Loucy (cell line): ENCODE measurements around the gene TMEM147.

Experiments used
- H2AFZ ChIP-seq: fragments of 200-600 bp; sonication (generic); 2 replicates; pipeline ENCODE4 v1.6.0; 2016; ENCODE audit warnings: antibody characterized with exemption, mild to moderate bottlenecking, low read length, moderate library complexity
- H3F3A ChIP-seq: fragments of 200-600 bp; 2 replicates; pipeline ENCODE4 v1.6.0; 2016; ENCODE audit warnings: antibody characterized with exemption, low read depth, mild to moderate bottlenecking
- H3K27me3 ChIP-seq: fragments of 200-600 bp; sonication (generic); 2 replicates; pipeline ENCODE4 v1.6.1; 2014; ENCODE audit warnings: low read length, mild to moderate bottlenecking; ENCODE audit not compliant: insufficient read depth, poor library complexity, severe bottlenecking
- H3K36me3 ChIP-seq: fragments of 200-600 bp; sonication (generic); 2 replicates; pipeline ENCODE4 v1.6.1; 2016; ENCODE audit warnings: low read length; ENCODE audit not compliant: insufficient read depth
- H3K4me1 ChIP-seq: fragments of 200-600 bp; sonication (generic); 2 replicates; pipeline ENCODE4 v1.5.1; 2014; ENCODE audit warnings: low read length, mild to moderate bottlenecking; ENCODE audit not compliant: insufficient read depth, poor library complexity, severe bottlenecking
- H3K4me2 ChIP-seq: fragments of 200-600 bp; sonication (generic); 2 replicates; pipeline ENCODE4 v1.6.0; 2014; ENCODE audit warnings: antibody characterized with exemption, low read length, low read depth, mild to moderate bottlenecking; ENCODE audit not compliant: poor library complexity, severe bottlenecking
- H3K4me3 ChIP-seq: fragments of 200-600 bp; sonication (generic); 2 replicates; pipeline ENCODE4 v1.5.1; 2014; ENCODE audit warnings: low read length, mild to moderate bottlenecking, mixed read lengths; ENCODE audit not compliant: poor library complexity, severe bottlenecking
- H3K79me2 ChIP-seq: fragments of 200-600 bp; sonication (generic); 2 replicates; pipeline ENCODE4 v1.6.1; 2014; ENCODE audit warnings: low read length; ENCODE audit not compliant: insufficient read depth
- H3K9ac ChIP-seq: fragments of 200-600 bp; sonication (generic); 2 replicates; pipeline ENCODE4 v1.6.0; 2014; ENCODE audit warnings: mild to moderate bottlenecking, low read depth, low read length, moderate library complexity; ENCODE audit not compliant: poor library complexity, severe bottlenecking
- H3K9me2 ChIP-seq: fragments of 200-600 bp; sonication (generic); replicated peaks from 2 replicates; pipeline ENCODE4 v1.6.1; 2016; ENCODE audit warnings: low read depth, low read length, mixed read lengths
- H3K9me3 ChIP-seq: fragments of 200-600 bp; sonication (generic); 2 replicates; pipeline ENCODE4 v1.6.1; 2014; ENCODE audit warnings: mild to moderate bottlenecking, antibody characterized with exemption, low read length, low read depth; ENCODE audit not compliant: insufficient read depth
- H4K20me1 ChIP-seq: fragments of 200-600 bp; sonication (generic); 2 replicates; pipeline ENCODE4 v1.6.0; 2014; ENCODE audit warnings: antibody characterized with exemption, low read length, mild to moderate bottlenecking; ENCODE audit not compliant: insufficient read depth, poor library complexity, severe bottlenecking
- EZH2phosphoT487 ChIP-seq: fragments of 200-600 bp; IDR thresholded peaks from 2 replicates; pipeline ENCODE4 v1.6.1; 2018; ENCODE audit warnings: antibody characterized with exemption, mild to moderate bottlenecking, moderate library complexity, borderline replicate concordance
- TF ChIP-seq, protein P1 (sequence below): fragments of 200-600 bp; sonication (generic); conservative IDR thresholded peaks from 2 replicates; pipeline ENCODE4 v1.5.1; 2014; ENCODE audit warnings: mild to moderate bottlenecking, antibody characterized with exemption, low read length

The TMEM147 gene

GRCh38 chr19:35531291-35531690 is 14.1 kb upstream of the TMEM147 start:
- no peak overlapping the region for H3K4me3 ChIP-seq
- no peaks in the 10 kb centered on the region for H3K27me3 ChIP-seq
- H3F3A ChIP-seq, result no peaks in the 10 kb centered on the region
- no peak overlapping the region for H2AFZ ChIP-seq
- H3K9me2 ChIP-seq, result no peaks in the 10 kb centered on the region
- H3K4me1 ChIP-seq, result no peaks in the 10 kb centered on the region
- H3K36me3 ChIP-seq, result no peaks in the 10 kb centered on the region
- H3K9me3 ChIP-seq, result no peaks in the 10 kb centered on the region
- no peak overlapping the region for H3K9ac ChIP-seq
- H3K4me2 ChIP-seq, result no peak overlapping the region
- H4K20me1 ChIP-seq, result no peaks in the 10 kb centered on the region
- TF ChIP-seq EZH2phosphoT487, result no peak
- TF ChIP-seq, protein P1, sequence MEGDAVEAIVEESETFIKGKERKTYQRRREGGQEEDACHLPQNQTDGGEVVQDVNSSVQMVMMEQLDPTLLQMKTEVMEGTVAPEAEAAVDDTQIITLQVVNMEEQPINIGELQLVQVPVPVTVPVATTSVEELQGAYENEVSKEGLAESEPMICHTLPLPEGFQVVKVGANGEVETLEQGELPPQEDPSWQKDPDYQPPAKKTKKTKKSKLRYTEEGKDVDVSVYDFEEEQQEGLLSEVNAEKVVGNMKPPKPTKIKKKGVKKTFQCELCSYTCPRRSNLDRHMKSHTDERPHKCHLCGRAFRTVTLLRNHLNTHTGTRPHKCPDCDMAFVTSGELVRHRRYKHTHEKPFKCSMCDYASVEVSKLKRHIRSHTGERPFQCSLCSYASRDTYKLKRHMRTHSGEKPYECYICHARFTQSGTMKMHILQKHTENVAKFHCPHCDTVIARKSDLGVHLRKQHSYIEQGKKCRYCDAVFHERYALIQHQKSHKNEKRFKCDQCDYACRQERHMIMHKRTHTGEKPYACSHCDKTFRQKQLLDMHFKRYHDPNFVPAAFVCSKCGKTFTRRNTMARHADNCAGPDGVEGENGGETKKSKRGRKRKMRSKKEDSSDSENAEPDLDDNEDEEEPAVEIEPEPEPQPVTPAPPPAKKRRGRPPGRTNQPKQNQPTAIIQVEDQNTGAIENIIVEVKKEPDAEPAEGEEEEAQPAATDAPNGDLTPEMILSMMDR, result no peak
- no peaks in the 10 kb centered on the region for H3K79me2 ChIP-seq

GRCh38 chr19:35533201-35533821 is 12.1 kb upstream of the TMEM147 start, which contains the start of gene GAPDHS:
GAPDHS (plus strand) TSS chr19:35533456; CDS start chr19:35533528, 72 bp downstream.
- Histone ChIP-seq H4K20me1 (no peaks in the 10 kb centered on the region), H3K79me2 (no peaks in the 10 kb centered on the region), H3K9me2 (no peaks in the 10 kb centered on the region), H3F3A (no peaks in the 10 kb centered on the region), H2AFZ (no peak within 1 kb of the TSS), H3K9me3 (no peaks in the 10 kb centered on the region), H3K9ac (no peak within 1 kb of the TSS), H3K4me1 (peaks cover 6% of the 10 kb centered on the region), H3K4me2 (no peak within 1 kb of the TSS), H3K36me3 (no peaks in the 10 kb centered on the region), H3K27me3 (no peaks in the 10 kb centered on the region), H3K4me3 (no peak within 1 kb of the TSS)
- no peak for TF ChIP-seq EZH2phosphoT487
- TF ChIP-seq, protein P1, result no peak

- Histone ChIP-seq H3K9me2 (no peaks in the 10 kb centered on the region), H3K4me3 (no peak overlapping the region), H3K9me3 (no peaks in the 10 kb centered on the region), H3K9ac (no peak overlapping the region), H2AFZ (no peak overlapping the region), H3K27me3 (no peaks in the 10 kb centered on the region), H3K36me3 (no peaks in the 10 kb centered on the region), H3K4me1 (peaks cover 6% of the 10 kb centered on the region), H3K4me2 (no peak overlapping the region), H3F3A (no peaks in the 10 kb centered on the region), H4K20me1 (no peaks in the 10 kb centered on the region), H3K79me2 (no peaks in the 10 kb centered on the region)
- TF ChIP-seq, protein P1, result no peak
- no peak for TF ChIP-seq EZH2phosphoT487
These were observed 11.5 kb upstream of the TMEM147 start for GRCh38 chr19:35533822-35534392.
